Activated CD8-positive, alpha-beta T cell treated with anti-CD3 and anti-CD28 coated beads for 36 hours (primary cell): ENCODE measurements around the gene RPS19BP1. TPM values are rescaled to one million over a fixed set of nuclear protein-coding genes. Genes with fewer than 3 reads are reported as not detected.

ENCODE experiments used
- ATAC-seq: fragments of 200-7000 bp; cut with Tn5 transposase; one replicate; pipeline ENCODE4 v1.10.0; 2021; ENCODE audit warnings: mild to moderate bottlenecking, moderate library complexity
- CTCF ChIA-PET: fragments of 350-600 bp; sonication (Branson Sonifier 250); formaldehyde crosslinking; loops from one replicate; lab custom pipeline; 2021; ENCODE audit warnings: antibody characterized with exemption; lab: Charles Lee
- POLR2A ChIA-PET: fragments of 350-600 bp; sonication (Branson Sonifier 250); formaldehyde crosslinking; loops from one replicate; lab custom pipeline; 2021; ENCODE audit warnings: antibody characterized with exemption; lab: Charles Lee
- DNase-seq: peaks from one replicate; pipeline ENCODE4 v3.0.0-alpha.2; 2020
- H3K27ac Mint-ChIP-seq: one replicate; pipeline ENCODE4 v1.8.0; 2021; ENCODE audit warnings: mild to moderate bottlenecking, mixed read lengths
- H3K27me3 Mint-ChIP-seq: one replicate; pipeline ENCODE4 v1.8.0; 2021; ENCODE audit warnings: mixed read lengths
- H3K36me3 Mint-ChIP-seq: one replicate; pipeline ENCODE4 v1.8.0; 2021; ENCODE audit warnings: low read depth, mixed read lengths
- H3K4me1 Mint-ChIP-seq: one replicate; pipeline ENCODE4 v1.8.0; 2021; ENCODE audit warnings: low read depth, mixed read lengths
- H3K4me3 Mint-ChIP-seq: one replicate; pipeline ENCODE4 v1.8.0; 2021; ENCODE audit warnings: mild to moderate bottlenecking, moderate library complexity, mixed read lengths
- H3K9me3 Mint-ChIP-seq: one replicate; pipeline ENCODE4 v1.8.0; 2021; ENCODE audit warnings: mixed read lengths
- CTCF ChIP-seq: fragments of 200-600 bp; IDR thresholded peaks from one replicate; pipeline ENCODE4 v1.8.0; 2022; ENCODE audit warnings: antibody characterized with exemption, mild to moderate bottlenecking
- intact Hi-C: fragments of 100-400 bp; cut with micrococcal nuclease; formaldehyde crosslinking; loops from one replicate; pipeline ENCODE4 v1.10.0; 2022
- total RNA-seq, 2 experiments: library from RNA; stranded (reverse); gene quantifications; one replicate each; pipeline ENCODE4 v1.2.3, GENCODE V29; 2021

RPS19BP1 gene
- total RNA-seq, 2 experiments from 2014 or later, result 68.5 to 71.7 TPM

- CTCF ChIA-PET, result interaction anchor here (0.6 to 3.8 kb wide), 5 partner anchors 9 to 150 kb away, joined by 3 to 16 read pairs (median 5); no protein-coding TSS in a partner anchor
- no peaks in the 10 kb centered on the region for H3K4me1 Mint-ChIP-seq
- POLR2A ChIA-PET, result interaction anchor here (1.0 kb wide), 1 partner anchor 39 kb away, joined by 3 read pairs; the partner anchor contains the start of gene ATF4
- H3K9me3 Mint-ChIP-seq, result no peaks in the 10 kb centered on the region
- H3K27ac Mint-ChIP-seq, result no peak overlapping the region
- no peaks in the 10 kb centered on the region for H3K27me3 Mint-ChIP-seq
- no peak for ATAC-seq
- H3K4me3 Mint-ChIP-seq, result no peak overlapping the region
- no peak for TF ChIP-seq CTCF
- intact Hi-C loops, result no loop called here
- no peak for DNase-seq
- no peaks in the 10 kb centered on the region for H3K36me3 Mint-ChIP-seq
These were observed 51.0 kb downstream of the RPS19BP1 start for GRCh38 chr22:39481595-39481994.

GRCh38 chr22:39481054-39481453 lies 51.5 kb downstream of the RPS19BP1 start:
- POLR2A ChIA-PET, result interaction anchor here (1.0 kb wide), 1 partner anchor 40 kb away, joined by 3 read pairs; the partner anchor contains the start of gene ATF4

GRCh38 chr22:39480557-39480956 lies 52.0 kb downstream of the RPS19BP1 start:
- Mint-ChIP-seq H3K9me3 (no peaks in the 10 kb centered on the region), H3K27me3 (no peaks in the 10 kb centered on the region), H3K4me1 (no peaks in the 10 kb centered on the region), H3K36me3 (no peaks in the 10 kb centered on the region), H3K4me3 (no peak overlapping the region), H3K27ac (no peak overlapping the region)
- intact Hi-C loops, result no loop called here
- DNase-seq (no peak), ATAC-seq (no peak)
- ChIA-PET CTCF (interaction anchor here (3.8 kb wide), 1 partner anchor 13 kb away, joined by 16 read pairs; no protein-coding TSS in a partner anchor), POLR2A (interaction anchor here (1.0 kb wide), 1 partner anchor 40 kb away, joined by 3 read pairs; the partner anchor contains the start of gene ATF4)
- no peak for TF ChIP-seq CTCF

More at GRCh38 chr22:39481054-39481453, 51.5 kb downstream of the RPS19BP1 start:
- no peak for ATAC-seq
- DNase-seq, result no peak
- CTCF ChIA-PET, result interaction anchor here (3.8 kb wide), 1 partner anchor 13 kb away, joined by 16 read pairs; no protein-coding TSS in a partner anchor
- H3K4me1 Mint-ChIP-seq, result no peaks in the 10 kb centered on the region
- intact Hi-C loops, result no loop called here
- H3K27me3 Mint-ChIP-seq, result no peaks in the 10 kb centered on the region
- H3K36me3 Mint-ChIP-seq, result no peaks in the 10 kb centered on the region
- H3K4me3 Mint-ChIP-seq, result no peak overlapping the region
- H3K9me3 Mint-ChIP-seq, result no peaks in the 10 kb centered on the region
- no peak overlapping the region for H3K27ac Mint-ChIP-seq
- TF ChIP-seq CTCF, result no peak

GRCh38 chr22:39479254-39479653 lies 53.3 kb downstream of the RPS19BP1 start:
- no peaks in the 10 kb centered on the region for H3K9me3 Mint-ChIP-seq
- DNase-seq (no peak), ATAC-seq (no peak)
- H3K4me1 Mint-ChIP-seq, result no peaks in the 10 kb centered on the region
- POLR2A ChIA-PET, result interaction anchor here (0.7 kb wide), 1 partner anchor 15 kb away, joined by 3 read pairs; no protein-coding TSS in a partner anchor
- no peaks in the 10 kb centered on the region for H3K36me3 Mint-ChIP-seq
- H3K27ac Mint-ChIP-seq, result no peak overlapping the region
- H3K27me3 Mint-ChIP-seq, result no peaks in the 10 kb centered on the region
- TF ChIP-seq CTCF, result no peak
- H3K4me3 Mint-ChIP-seq, result no peak overlapping the region
- intact Hi-C loops, result no loop called here
- CTCF ChIA-PET, result interaction anchor here (1.1 kb wide), 1 partner anchor 14 kb away, joined by 3 read pairs; no protein-coding TSS in a partner anchor

Other genes starting within 250 kb of the RPS19BP1 start
- 1,000 to 10,000 TPM; 3,563 to 3,599 TPM for gene RPL3, start 213.1 kb downstream of the RPS19BP1 start, total RNA-seq
- 1 to 10 TPM; 2.4 to 3.8 TPM for gene SYNGR1, start 182.8 kb downstream of the RPS19BP1 start, total RNA-seq
- gene TAB1, start 133.0 kb downstream of the RPS19BP1 start, total RNA-seq, result 10 to 100 TPM; 21.6 to 22.8 TPM
- gene MGAT3, start 75.7 kb downstream of the RPS19BP1 start, total RNA-seq, result 1 to 10 TPM in 1 of 2 experiments, under 1 TPM in 1; 0.90 to 1.9 TPM
- gene MIEF1, start 30.5 kb downstream of the RPS19BP1 start, total RNA-seq, result 10 to 100 TPM; 48.2 to 51.1 TPM
- 100 to 1,000 TPM; 518 to 536 TPM for gene ATF4, start 12.2 kb downstream of the RPS19BP1 start, total RNA-seq
- gene CACNA1I, start 38.0 kb upstream of the RPS19BP1 start, total RNA-seq, result under 1 TPM; 0.07 to 0.09 TPM